D721Med (cell line): ENCODE results near the gene GARIN1A.

Experiments
- DNase-seq: peaks from one replicate; pipeline ENCODE4 v3.0.0; 2011; ENCODE audit warnings: low spot score; ENCODE audit not compliant: insufficient read length
- FAIRE-seq: peaks from 2 replicates; lab custom pipeline; 2011; peaks lifted over from hg19 to GRCh38; lab: Jason Lieb, UNC
- TF ChIP-seq, protein P1 (sequence below): IDR thresholded peaks from 2 replicates; pipeline ENCODE4 v1.5.1; 2012; ENCODE audit warnings: mild to moderate bottlenecking, control low read depth; ENCODE audit not compliant: insufficient read depth; ENCODE audit errors: missing control alignments

GARIN1A gene

GRCh38 chr7:128693373-128694015, 21.4 kb downstream of the GARIN1A start:
- TF ChIP-seq, protein P1, sequence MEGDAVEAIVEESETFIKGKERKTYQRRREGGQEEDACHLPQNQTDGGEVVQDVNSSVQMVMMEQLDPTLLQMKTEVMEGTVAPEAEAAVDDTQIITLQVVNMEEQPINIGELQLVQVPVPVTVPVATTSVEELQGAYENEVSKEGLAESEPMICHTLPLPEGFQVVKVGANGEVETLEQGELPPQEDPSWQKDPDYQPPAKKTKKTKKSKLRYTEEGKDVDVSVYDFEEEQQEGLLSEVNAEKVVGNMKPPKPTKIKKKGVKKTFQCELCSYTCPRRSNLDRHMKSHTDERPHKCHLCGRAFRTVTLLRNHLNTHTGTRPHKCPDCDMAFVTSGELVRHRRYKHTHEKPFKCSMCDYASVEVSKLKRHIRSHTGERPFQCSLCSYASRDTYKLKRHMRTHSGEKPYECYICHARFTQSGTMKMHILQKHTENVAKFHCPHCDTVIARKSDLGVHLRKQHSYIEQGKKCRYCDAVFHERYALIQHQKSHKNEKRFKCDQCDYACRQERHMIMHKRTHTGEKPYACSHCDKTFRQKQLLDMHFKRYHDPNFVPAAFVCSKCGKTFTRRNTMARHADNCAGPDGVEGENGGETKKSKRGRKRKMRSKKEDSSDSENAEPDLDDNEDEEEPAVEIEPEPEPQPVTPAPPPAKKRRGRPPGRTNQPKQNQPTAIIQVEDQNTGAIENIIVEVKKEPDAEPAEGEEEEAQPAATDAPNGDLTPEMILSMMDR = no peak
- FAIRE-seq (no peak), DNase-seq (no peak)

- FAIRE-seq = no peak
- TF ChIP-seq, protein P1 = no peak
Observed at GRCh38 chr7:128694738-128695137, 22.6 kb downstream of the GARIN1A start.

DNA sequence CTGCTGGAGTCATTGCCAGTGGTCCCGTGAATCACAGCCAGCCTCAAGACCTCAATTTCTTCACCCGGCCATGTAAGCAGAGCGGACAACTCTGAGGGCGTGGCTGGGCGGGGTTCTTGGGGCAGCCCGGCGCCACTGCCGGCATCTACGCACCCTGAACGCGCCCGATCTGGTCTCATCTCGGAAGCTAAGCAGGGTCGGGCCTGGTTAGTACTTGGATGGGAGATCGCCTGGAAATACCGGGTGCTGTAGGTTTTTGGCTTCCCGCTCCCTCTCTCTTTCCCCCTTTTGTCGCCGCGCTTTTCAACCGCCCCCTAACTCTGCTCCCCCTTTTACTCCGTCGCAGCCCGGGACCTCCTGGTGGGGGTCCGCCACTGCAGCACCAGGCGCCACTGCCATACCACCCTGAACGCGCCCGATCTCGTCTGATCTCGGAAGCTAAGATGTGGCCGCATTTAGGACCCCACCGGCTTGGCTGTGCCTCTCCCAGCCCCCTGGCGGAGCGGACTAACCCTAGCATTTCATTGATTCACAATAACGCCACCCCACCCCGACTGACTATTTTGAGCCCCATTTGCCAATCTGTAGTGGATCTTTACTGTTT, 25.3 kb downstream of the GARIN1A start:
- DNase-seq (no peak), FAIRE-seq (no peak)
- TF ChIP-seq, protein P1 = no peak

More at GRCh38 chr7:128694738-128695137, 22.6 kb downstream of the GARIN1A start:
- no peak for DNase-seq

- FAIRE-seq = no peak
Observed at GRCh38 chr7:128699196-128699712, 27.2 kb downstream of the GARIN1A start.

GRCh38 chr7:128699895-128700294, 27.8 kb downstream of the GARIN1A start:
- DNase-seq (no peak), FAIRE-seq (no peak)
- TF ChIP-seq, protein P1 = no peak

More at GRCh38 chr7:128699196-128699712, 27.2 kb downstream of the GARIN1A start:
- DNase-seq = no peak
- TF ChIP-seq, protein P1 = no peak

DNA sequence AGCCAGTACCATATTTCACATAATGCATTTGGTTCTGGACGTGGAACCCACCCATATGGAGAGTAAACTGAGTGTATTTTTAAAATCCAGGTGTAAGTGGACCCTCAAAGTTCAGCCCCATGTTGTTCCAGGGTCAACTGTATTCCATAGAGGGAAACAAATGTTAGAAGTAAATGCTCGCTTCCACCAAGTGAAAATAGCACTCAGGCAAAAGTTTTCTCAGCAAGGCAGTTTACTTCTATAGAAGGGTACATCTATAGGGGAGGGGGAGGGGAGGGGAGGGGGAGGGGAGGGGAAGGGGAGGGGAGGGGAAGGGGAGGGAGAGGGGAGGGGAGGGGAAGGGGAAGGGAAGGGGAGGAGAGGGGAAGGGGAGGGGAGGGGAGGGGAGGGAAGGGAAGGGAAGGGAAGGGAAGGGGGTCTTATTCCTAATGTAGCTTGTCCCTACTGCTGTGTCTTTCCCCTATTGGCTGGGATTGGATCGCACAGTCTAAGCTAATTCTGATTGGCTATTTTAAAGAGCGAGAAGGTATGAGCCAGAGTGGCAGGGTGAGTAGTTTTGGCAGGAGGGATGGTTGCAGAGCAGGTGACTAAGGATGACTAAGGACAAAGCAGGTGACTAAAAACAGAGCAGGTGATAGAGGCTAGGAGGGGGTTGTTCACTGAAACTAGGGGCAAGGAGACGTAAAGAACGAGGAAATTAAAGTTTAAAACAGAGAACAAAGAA, 29.1 kb downstream of the GARIN1A start:
- FAIRE-seq (no peak), DNase-seq (no peak)
- TF ChIP-seq, protein P1 = no peak
